ENCODE data around the gene CMSS1.
A peak's percentile ranks its signal among the peaks of the same experiment; 100 is the strongest.

Gene CMSS1

DNA sequence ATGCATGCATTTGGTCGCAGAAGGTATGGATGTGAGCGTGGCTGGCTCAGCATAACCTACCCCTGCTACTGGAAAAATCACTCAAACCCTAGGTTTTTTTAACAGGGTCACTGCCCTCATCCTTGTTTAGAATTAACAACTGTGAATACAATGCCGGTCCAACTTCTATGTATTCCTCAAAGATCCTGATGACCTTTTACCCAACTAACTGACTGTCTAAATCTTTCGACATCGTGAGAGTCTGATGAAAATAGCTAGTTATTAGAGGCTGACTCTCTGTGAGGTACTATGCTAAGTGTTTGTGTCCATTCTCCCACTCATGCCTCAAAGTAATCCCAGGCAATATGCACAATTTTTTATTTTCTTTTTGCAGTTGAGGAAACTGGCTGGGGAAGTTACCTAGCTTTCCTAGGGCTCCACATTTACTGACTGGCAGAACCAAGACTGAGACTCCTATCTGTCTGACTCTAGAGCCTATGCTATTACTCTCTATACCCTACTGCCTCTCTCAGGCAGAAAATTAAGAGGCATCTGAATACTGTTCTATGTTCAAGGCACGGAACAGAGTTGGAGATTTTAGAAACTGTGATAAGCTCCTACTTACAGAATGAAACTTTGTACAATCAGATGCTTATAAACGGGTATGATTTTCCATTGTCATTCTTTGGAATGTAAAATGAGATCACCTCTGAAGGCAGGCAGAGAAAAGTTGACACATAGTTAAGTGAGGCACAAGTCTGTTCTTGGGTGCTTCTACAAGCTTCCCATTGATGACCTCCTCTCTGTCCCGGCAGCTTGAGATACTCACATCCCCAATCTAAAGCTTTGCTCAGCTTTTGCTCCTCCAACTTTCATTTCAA is 240.3 kb downstream of the CMSS1 start:
- no peak for DNase-seq (ENCODE audit: low spot score)

DNA sequence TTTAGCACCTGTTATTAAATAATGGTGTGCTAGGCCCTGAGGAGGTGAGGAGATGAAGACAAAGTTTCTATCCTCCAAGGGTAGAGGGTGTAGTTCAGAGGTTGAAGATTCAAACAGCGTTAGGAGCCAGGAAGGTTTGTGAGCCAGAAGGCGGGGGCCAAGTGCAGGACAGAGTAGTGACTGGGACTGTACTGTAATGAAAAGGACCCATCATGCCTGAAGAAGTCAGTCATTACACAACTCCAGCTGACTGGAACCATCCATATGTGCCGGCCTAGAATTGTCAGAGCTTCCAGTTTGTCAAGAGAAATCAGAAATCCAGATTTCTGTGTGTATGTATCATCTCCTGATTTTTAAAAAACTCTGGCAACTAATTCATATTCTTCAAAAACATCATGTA is 241.8 kb downstream of the CMSS1 start:
- DNase-seq (ENCODE audit: low spot score): no peak

DNA sequence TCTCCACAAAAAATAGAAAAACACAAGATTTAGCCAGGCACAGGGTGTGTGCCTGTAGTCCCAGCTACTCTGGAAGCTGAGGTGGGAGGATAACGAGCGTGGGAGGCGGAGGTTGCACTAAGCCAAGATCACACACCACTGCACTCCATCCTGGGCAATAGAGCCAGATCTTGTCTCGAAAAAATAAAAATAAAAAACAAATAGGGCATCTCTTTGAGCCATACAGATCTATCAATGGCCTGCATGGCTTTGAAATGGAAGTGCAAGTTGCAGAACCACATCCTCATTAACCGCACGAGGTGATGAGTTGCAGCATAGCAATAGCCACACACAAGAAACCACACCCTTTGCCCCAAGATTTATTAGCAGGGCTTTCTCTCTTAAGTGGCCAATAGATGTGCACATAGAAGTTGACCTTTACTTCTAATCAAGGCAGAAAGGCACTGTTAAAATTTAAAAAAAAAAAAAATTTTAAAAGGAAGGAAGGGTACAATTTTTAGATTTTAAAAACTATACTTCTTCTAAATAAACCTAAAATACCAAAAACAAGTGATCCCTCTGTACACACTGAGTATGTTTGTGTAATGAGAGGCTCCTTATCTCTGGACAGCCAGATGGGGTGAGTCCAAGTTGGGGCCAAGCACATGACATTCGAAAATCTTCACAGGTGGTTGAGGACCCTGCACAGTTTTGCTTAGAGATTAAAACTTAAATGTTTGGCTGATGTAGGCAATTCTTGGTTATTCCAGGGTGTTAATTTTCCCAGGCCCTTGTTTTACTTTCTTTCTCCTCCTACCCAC is 243.2 kb downstream of the CMSS1 start:
- no peak for DNase-seq (ENCODE audit: low spot score)

DNA sequence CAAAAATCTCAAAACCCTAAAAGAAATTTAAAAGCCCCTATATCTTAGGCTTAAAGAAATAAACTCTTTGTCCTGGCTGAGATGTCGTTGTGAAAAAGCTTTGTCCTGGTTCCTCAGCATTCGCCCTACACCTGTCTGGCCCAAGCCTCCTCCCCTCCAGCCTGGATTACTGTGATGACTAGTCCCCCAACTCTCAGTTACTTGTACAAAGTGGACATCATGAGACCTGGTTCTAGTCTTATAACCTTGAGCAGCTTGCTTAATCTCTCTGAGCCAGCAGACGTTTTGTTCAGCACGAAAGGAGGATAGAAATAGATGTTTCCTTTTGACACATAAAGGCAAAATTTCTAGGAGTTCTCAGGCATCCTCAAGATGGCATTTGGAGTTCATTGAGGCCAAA is 245.0 kb downstream of the CMSS1 start:
- DNase-seq (ENCODE audit: low spot score): no peak

DNA sequence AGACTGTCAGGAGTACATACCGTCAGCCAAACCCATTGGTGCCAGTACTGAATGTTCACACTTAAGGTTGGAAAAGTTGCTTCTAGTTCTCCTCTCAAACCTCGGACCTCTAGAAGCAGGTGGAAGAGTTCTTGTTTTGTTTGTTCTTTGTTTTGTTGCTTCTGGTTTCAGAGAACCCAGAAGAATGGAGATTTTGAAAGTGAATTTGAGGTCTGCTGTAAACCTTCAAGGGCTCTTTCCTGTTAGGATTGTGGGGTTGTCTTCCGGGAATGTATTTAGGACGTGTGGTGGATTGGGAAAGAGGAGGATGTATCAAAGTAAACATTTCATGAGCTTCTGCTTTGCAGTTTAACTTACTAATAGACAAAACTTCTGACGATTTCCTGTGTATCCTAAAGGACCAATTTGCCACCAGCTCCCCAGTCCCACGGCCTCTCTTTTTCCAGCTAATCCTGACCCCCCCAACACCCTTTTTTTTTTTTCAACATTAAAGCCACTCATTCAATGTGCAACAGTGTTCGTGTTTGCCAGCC is 246.3 kb downstream of the CMSS1 start:
- no peak for DNase-seq (ENCODE audit: low spot score)

DNA sequence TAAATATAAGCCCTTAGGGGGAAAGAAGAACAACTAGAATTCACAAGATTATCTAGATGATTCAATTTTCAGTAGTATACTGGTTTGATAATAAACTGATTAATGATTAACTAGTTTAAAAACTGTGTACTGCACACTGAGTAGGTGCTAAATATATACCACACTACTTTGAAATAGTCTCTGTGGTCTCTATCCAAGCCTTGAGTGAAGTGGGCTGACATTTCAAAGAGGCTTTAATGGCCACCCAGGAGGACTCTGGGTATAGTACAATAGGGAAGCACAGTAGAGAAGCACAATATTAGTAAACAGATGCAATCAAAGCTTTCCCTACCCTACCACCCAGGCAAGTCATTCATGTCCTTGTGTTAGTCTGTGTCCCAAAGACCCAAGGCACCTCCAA is 249.9 kb downstream of the CMSS1 start:
- DNase-seq (ENCODE audit: low spot score): no peak

DNA sequence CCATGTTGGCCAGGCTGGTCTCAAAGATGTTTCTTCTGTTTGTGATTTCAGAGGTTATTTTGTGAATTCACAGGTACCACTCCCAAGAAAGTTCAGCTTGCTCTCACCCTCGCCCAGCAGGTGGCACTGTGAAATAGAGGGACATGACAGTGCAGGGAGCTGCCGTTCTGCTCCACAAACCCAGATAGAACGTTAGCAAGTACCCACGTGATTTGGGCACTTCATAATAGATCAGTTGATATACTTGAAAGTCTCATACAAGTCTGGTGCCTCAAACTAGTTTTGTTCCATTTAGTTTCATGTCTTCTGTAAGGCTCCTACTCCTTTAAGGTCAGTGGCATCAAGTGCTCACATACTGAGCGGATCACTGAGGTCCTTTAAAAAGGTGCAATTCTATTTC is 251.2 kb downstream of the CMSS1 start:
- peak; percentile 83 for DNase-seq (ENCODE audit: low spot score)

DNA sequence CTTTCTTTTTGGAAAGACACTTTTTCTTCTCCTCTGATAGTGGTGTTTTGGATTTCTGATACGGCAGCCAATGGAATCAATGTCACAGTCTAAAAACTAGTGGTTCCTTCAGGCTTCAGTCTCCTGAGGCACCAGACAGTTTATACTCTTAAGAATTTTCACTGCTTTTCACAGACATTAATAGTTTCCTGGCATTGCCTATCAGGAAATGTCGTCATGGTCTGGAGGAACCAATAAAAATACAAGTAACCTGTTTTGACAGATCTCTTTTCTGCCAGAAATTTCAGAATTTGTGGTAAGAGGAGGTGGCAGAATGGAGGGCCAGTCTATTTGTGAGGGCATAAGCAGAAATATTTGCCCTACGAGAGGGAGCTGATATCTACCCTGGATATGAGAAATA is 251.8 kb downstream of the CMSS1 start:
- no peak for DNase-seq (ENCODE audit: low spot score)

DNA sequence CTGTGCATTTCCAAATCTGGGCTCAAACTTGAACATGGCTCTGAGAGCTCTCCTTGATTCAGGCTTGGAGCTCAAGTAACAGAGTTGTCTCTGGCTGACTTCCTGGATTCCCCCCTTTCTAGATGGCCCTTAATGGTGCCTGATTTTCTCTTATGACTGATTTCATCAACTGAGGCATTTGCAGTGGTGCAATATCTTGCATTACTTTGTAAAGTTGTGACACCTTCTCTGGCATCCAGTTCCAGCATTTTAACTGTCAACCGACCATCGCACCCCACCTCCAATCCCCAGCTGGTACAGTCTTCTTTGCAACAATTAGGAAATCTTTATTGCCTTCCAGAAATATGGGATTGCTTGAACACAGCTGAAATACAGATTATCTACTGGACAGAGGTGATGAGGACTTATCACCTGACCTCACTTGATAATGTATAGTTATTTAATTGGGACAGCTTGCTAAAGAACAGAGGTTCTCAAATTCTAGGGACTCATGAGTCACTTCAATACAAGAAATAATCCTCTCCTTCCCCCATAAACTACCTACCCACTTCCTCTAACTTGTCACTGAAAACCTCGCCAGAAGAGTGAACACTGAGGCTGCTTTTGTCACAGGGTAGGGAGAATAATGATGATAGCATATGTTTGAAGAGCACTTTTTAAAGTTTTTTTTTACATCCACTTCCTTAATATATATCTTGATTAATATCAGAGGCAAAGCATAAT is 254.8 kb downstream of the CMSS1 start:
- no peak for DNase-seq (ENCODE audit: low spot score)

DNA sequence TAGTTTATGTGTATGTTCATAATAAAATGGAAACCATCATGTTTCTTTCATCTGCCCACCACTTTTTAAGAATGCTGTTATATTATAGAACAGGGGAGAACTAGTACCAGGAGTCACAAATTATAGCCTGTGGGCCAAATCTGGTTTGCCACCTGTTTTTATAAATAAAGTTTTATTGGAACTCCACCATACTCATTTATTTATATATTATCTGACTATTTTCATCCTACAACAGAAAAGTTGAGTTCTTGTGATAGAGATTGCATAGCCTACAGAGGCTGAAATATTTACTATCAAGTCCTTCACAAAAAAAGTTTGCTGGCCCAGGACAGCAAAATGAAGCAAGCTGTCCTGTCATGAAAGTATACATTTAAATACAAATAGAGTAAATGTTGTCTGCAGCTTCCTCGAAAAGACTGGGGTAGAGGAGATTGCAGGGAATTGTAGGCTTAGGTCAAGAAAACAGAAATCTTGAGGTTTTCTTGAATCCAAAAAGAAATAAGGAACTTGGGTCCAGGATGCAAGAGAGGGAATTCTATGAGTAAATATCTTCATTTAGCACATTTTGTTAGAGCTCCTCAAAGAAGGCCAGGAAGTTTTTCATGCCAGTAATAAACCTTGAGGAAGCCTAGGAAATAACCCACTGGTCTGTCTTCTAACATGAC is 255.5 kb downstream of the CMSS1 start:
- DNase-seq (ENCODE audit: low spot score): no peak

DNA sequence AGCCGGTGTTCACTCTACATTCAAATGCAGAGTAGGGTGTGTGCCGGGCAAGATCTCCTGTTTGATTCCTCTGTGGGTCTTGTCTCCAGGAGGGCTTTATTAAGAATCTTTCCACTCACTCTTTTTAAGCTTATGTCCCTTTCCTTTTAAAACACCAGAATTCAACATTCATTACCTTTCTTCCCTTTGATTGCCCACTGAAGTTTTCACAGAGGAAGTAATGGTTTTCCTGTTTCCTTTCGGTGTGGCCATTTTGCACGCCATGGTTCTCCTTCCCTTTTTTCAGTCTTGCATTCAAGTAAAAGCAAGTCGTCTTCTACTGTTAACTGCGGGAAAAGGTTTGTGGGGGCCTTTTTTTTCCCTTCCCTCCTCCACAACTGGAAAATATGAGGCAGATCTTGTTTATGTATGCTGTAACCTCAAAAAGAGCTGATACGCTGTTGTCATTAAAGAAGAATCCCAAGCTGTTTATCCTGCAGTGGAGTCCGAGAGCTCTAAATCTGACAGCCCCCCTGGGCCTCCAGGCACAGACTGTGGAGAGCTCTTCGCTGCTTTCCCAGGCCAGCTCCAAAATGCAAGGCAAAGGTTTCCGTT is 256.1 kb downstream of the CMSS1 start:
- peak; percentile 33 for DNase-seq (ENCODE audit: low spot score)

DNA sequence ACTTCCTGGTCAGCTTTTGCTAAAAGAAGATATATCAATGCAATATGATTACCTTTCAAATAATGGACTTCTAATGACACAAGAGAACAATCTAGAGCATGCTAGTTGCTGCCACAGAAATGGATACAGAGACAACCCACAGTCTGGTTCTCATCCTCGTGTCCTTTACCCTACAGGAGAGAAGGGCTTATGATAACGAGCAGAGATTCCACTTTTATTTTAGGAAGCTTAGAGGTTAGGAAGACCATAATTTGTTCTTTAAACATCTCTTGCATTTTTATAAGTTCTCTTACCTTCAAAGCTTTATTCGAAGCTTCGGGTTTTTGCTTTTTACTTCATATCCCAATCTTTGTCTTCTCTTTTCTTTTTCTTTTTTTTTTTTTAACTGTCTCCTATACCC is 257.5 kb downstream of the CMSS1 start:
- no peak for DNase-seq (ENCODE audit: low spot score)

DNA sequence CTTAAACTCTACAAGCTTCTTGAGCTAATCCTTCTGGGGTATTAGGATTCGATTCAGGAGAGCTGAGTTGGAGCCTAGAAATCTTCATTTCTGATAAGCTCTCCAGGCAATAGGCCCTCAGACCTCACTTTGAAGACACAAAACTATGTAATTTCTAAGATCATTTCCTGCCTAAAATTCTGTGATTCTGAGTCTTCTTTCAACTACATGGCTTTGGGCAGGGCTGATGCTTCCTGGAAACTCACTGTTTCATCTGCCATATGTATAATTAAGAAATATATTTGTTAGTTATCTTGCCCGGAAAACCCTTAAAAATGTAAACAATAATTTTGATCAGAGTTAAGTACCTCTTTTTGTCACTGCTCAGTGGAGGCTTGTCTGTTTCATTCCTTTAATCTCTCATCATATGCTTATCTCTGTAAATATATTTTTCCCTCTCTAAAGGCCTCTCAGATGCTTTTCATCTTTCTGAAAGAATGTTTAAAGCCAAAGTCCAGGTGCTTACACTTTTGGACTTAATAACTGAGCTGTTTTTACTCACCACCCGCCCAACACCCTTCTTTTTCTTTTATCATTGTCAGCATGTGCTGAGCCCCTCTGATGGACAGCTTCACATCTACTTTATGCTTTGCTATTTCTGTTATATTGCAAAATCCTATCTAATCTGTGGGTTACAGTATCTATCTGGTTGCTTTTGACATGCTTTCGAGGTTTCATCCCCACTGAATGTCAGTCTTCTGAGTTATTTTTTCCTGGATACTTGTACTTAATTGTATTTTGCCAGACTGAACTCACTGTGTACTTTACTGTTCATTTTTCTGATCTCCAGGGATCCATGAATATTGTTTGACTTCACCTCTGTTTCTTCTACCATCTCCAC is 258.4 kb downstream of the CMSS1 start:
- no peak for DNase-seq (ENCODE audit: low spot score)

DNA sequence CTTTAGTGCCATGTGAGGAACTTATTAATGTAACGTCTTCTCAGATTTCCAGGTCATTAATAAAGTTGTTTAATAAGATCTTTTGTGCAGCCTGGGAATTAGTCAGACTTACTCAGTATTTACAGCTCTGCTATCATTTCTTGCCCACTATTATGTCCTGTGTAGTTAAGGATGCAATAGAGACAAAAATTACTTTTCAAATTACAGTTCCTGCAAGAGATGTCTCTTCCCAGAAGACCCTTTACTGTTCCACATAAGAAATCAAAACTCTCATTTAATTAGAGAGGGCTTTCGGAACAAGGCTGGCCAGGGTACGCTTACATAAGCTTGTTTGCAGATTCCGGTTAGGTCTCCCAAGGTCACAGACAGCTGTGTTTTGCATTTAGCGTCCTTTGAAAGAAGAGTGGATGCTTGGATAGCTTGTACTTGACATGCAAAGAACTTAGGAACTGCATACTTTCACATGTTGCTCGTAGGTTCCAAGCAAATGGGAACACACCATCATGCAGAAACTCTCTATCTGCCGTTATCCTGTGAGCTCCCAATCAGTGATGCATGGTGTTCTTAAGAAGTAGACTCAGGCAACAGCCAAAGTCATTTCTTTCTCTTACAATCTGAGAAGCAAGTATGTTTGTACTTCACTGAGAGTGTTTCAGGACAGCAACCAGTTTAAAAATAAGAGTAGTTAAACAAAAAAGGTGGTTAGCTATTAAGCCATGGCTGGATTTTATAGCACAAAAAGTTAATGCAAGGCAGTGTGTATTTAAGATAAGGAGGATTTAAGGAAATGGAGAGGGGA is 259.3 kb downstream of the CMSS1 start:
- no peak for DNase-seq (ENCODE audit: low spot score)

DNA sequence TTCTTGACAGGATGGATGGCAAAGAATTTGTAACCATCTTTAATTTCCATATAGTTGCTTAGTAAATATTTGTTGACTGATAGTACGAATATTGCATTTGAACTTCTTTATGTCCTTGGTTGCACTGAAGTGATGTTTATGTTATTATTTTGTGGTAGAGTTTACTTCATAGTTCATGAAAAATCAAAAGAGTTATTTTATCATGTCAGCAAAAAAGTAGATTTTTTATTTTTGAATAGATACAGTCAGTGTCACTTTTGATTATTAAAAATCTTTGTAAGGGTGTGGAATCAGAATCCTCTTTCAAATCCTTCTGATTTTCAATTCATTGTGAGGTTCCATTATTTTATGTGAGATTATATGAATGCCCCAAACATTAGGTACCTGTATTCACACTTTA is 261.7 kb downstream of the CMSS1 start:
- no peak for DNase-seq (ENCODE audit: low spot score)

DNA sequence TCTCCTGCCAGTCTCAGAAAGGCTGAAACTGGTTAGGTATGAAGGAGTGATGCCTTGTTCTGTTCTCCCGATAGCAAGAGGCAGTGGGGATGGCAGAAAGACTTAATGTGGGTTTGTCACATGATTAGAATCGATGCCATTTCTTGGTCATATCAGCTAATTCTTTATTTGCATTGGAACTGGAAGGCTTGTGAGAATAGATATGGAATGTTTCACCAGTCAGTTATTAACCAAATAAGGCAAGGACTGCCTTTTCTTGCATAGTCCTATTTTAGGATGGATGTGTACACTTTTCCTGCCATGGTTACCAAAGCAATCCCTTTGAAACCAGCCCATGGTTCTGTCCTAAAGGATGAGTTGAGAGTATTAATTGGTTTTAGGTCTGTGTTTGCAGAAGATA is 262.9 kb downstream of the CMSS1 start:
- no peak for DNase-seq (ENCODE audit: low spot score)

DNA sequence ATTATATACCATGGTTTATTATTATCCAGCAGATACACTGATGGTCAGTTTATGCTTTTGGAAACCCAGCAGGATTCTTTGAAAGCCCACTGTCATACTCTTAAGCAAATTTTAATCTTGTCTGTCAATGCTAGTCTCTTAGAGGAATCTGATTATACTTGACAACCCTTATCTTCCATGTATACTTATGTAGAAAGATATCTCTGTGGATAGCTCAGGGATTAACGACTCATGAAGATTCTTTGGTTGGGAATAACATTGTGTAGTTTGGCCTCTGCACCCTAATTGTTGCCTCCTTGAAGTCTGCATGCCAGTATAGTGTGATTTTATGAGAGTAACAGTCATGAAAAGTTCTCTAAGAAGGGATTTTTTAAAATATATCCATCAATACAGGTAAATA is 263.6 kb downstream of the CMSS1 start:
- no peak for DNase-seq (ENCODE audit: low spot score)

DNA sequence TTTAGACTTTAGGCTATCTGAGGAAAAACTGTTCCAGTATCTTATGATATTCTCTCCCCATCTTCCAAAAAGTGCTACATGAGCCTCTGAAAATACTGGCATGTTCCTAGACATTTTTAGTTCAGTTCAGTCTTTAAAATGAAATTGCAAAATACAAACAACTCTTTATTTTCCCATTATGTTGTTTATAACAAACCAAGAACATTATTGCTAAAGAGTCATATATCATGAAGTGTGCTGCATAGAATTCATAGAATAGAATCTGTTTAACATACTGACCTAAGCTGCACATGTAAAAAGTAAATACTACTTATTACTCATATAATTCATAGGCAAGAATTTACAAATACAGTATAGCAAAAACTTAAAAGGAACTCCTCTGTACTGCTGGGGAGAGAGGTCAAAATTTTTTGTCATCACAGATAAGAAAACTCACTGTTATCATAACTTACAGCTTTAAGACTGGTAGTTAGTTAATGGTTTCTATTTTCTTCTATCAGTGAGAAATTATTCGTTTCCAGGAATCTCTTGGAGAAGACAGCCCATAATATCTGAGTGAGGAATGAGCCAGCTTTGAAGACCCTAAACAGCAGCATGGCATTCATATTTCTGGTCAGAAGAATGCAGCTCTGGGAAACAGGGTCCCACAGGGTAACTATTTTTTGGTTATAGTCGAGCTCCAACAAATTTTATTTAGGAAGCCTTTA is 264.5 kb downstream of the CMSS1 start:
- no peak for DNase-seq (ENCODE audit: low spot score)

DNA sequence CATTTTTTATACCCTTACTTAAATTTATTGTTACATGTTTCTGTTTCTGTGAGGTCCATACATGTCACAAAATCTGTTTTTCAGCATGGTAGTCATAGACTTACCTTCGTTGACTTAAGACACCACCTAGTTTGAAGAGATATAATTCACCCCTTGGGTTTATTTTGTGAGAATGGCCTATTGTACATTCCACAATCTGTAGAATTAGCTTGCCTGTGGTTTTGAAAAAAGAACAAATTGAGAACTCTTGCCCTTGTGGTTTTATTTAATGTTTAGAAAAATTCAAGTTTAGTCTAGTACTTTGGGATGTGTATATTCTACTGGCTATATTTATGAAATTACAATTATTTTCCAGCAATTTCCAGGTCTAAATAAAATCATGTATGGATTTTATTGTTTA is 265.1 kb downstream of the CMSS1 start:
- no peak for DNase-seq (ENCODE audit: low spot score)

All from D341Med (cell line).